ENCODE data around the gene GPR137B. TPM values are rescaled to one million over a fixed set of nuclear protein-coding genes. Genes with fewer than 3 reads are reported as not detected.
"Not testable (repeated sequence)": the region's sequence is repeated elsewhere in the genome, so short reads cannot be mapped to it uniquely, and the experiment has no call there.

GPR137B gene
- total and polyA plus RNA-seq, 5 donors from 2014 or later: 5.2 to 18.6 (median 7.6) TPM

DNA sequence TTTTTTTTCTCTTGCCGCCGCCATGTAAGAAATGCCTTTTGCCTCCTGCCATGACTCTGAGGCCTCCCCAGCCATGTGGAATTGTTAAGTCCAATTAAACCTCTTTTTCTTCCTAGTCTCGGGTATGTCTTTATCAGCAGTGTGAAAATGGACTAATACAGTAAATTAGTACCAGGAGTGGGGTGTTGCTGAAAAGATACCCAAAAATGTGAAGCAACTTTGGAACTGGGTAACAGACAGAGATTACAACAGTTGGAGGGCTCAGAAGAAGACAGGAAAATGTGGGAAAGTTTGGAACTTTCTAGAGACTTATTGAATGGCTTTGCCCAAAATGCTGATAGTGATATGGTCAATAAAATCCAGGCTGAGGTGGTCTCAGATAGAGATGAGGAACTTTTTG lies 19.4 kb downstream of the GPR137B start:
- ATAC-seq (ENCODE audit: low read depth in 2 of 2); H3K4me1 ChIP-seq (ENCODE audit: control insufficient read depth, insufficient read depth, low read length, poor library complexity, severe bottlenecking); H3K36me3 ChIP-seq (ENCODE audit: control insufficient read depth, insufficient read depth, low read length); H3K4me3 Mint-ChIP-seq; H3K27ac ChIP-seq (ENCODE audit: insufficient read depth, low read length, poor library complexity, severe bottlenecking); DNase-seq; H3K27me3 ChIP-seq (ENCODE audit: control insufficient read depth, insufficient read depth, low read length); H3K27me3 Mint-ChIP-seq; H3K27ac Mint-ChIP-seq; H3K4me3 ChIP-seq (ENCODE audit: low read depth, low read length): not testable (repeated sequence)
- peaks cover 0 to 18% (median 6%) of the 10 kb centered on the region in 7 donors for H3K9me3 Mint-ChIP-seq
- peaks cover 5 to 16% of the 10 kb centered on the region in 2 experiments for H3K9me3 ChIP-seq (ENCODE audit: control insufficient read depth in 2 of 2, low read length in 2 of 2)
- peaks cover 30% of the 10 kb centered on the region for H3K36me3 Mint-ChIP-seq
- H3K4me1 Mint-ChIP-seq: peaks cover 4 to 24% (median 16%) of the 10 kb centered on the region in 4 donors

DNA sequence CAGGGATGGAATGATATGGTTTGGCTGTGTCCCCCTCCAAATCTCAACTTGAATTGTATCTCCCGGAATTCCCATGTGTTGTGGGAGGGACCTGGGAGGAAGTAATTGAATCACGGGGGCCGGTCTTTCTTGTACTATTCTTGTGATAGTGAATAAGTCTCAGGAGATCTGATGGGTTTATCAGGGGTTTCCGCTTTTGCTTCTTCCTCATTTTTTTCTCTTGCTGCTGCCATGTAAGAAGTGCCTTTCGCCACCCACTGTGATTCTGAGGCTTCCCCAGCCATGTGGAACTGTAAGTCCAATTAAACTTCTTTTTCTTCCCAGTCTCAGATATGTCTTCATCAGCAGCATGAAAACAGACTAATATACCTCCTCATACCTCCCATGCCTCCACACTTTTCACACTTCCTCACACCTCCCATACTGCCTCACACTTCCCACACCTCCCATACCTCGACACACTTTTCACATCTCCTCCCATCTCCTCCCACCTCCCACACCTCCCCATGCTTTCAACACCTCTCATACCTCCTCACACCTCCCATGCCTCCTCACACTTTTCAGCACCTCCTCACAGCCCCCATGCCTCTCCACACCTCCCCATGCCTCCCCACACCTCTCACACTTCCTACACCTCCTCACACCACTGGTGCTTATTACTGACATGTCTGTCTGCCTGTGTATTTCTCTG lies 21.3 kb downstream of the GPR137B start:
- DNase-seq (no peak), ATAC-seq (ENCODE audit: low read depth in 2 of 2) (no peak)
- H3K4me3 ChIP-seq (ENCODE audit: low read depth, low read length): no peak overlapping the region
- H3K36me3 Mint-ChIP-seq: peaks cover 30% of the 10 kb centered on the region
- no peak overlapping the region for H3K27ac ChIP-seq (ENCODE audit: insufficient read depth, low read length, poor library complexity, severe bottlenecking)
- H3K9me3 ChIP-seq (ENCODE audit: control insufficient read depth in 2 of 2, low read length in 2 of 2): peaks cover 5 to 16% of the 10 kb centered on the region in 2 experiments
- peaks cover 0 to 18% (median 6%) of the 10 kb centered on the region in 7 donors for H3K9me3 Mint-ChIP-seq
- H3K4me1 ChIP-seq (ENCODE audit: control insufficient read depth, insufficient read depth, low read length, poor library complexity, severe bottlenecking): no peaks in the 10 kb centered on the region
- no peaks in the 10 kb centered on the region for H3K27me3 ChIP-seq (ENCODE audit: control insufficient read depth, insufficient read depth, low read length)
- no peak overlapping the region for H3K27ac Mint-ChIP-seq
- no peak overlapping the region for H3K4me3 Mint-ChIP-seq
- H3K36me3 ChIP-seq (ENCODE audit: control insufficient read depth, insufficient read depth, low read length): no peaks in the 10 kb centered on the region
- peaks cover 2 to 15% (median 12%) of the 10 kb centered on the region in 4 donors for H3K4me1 Mint-ChIP-seq
- no peaks in the 10 kb centered on the region for H3K27me3 Mint-ChIP-seq

DNA sequence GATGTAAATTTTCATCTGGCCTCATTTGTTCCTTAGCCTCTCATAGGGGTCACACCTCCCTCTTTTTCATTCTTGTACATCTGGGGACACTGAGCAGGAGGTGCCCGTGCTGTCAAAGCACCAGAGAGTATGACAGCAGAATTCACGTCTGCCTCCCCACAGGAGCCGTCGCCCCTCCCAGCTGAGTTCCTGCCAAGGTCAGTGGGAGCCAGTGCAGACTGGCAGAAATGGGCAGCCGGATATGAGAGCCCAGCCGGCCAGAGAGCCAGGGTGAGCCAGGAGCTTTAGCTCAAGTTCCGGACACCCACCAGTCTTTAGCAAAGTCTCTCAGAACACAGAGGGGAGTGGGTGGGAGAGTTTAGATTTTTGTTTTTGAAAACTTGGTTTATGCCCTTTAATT lies 21.9 kb downstream of the GPR137B start:
- no peak for DNase-seq
- peaks cover 31% of the 10 kb centered on the region for H3K36me3 Mint-ChIP-seq
- no peaks in the 10 kb centered on the region for H3K4me1 ChIP-seq (ENCODE audit: control insufficient read depth, insufficient read depth, low read length, poor library complexity, severe bottlenecking)
- no peak overlapping the region for H3K4me3 ChIP-seq (ENCODE audit: low read depth, low read length)
- no peaks in the 10 kb centered on the region for H3K27me3 Mint-ChIP-seq
- peaks cover 0 to 18% (median 6%) of the 10 kb centered on the region in 7 donors for H3K9me3 Mint-ChIP-seq
- no peaks in the 10 kb centered on the region for H3K27me3 ChIP-seq (ENCODE audit: control insufficient read depth, insufficient read depth, low read length)
- no peak for ATAC-seq (ENCODE audit: low read depth in 2 of 2)
- no peak overlapping the region for H3K27ac ChIP-seq (ENCODE audit: insufficient read depth, low read length, poor library complexity, severe bottlenecking)
- no peaks in the 10 kb centered on the region for H3K36me3 ChIP-seq (ENCODE audit: control insufficient read depth, insufficient read depth, low read length)
- no peak overlapping the region for H3K27ac Mint-ChIP-seq
- no peak overlapping the region for H3K4me3 Mint-ChIP-seq
- peaks cover 5 to 16% of the 10 kb centered on the region in 2 experiments for H3K9me3 ChIP-seq (ENCODE audit: control insufficient read depth in 2 of 2, low read length in 2 of 2)
- peaks cover 0 to 14% (median 7%) of the 10 kb centered on the region in 4 donors for H3K4me1 Mint-ChIP-seq

- Mint-ChIP-seq H3K4me3 (no peak overlapping the region), H3K36me3 (peaks cover 34% of the 10 kb centered on the region), H3K27me3 (no peaks in the 10 kb centered on the region), H3K27ac (peak overlapping the region in 1 of 3 donors; percentile 14), H3K9me3 (peaks cover 0 to 16% (median 6%) of the 10 kb centered on the region in 7 donors), H3K4me1 (peaks cover 0 to 10% (median 3%) of the 10 kb centered on the region in 4 donors)
- H3K4me3 ChIP-seq (ENCODE audit: low read depth, low read length): no peak overlapping the region
- peaks cover 5 to 16% of the 10 kb centered on the region in 2 experiments for H3K9me3 ChIP-seq (ENCODE audit: control insufficient read depth in 2 of 2, low read length in 2 of 2)
- no peaks in the 10 kb centered on the region for H3K4me1 ChIP-seq (ENCODE audit: control insufficient read depth, insufficient read depth, low read length, poor library complexity, severe bottlenecking)
- no peaks in the 10 kb centered on the region for H3K27me3 ChIP-seq (ENCODE audit: control insufficient read depth, insufficient read depth, low read length)
- no peak for ATAC-seq (ENCODE audit: low read depth in 2 of 2)
- H3K27ac ChIP-seq (ENCODE audit: insufficient read depth, low read length, poor library complexity, severe bottlenecking): no peak overlapping the region
- no peak for DNase-seq
- no peaks in the 10 kb centered on the region for H3K36me3 ChIP-seq (ENCODE audit: control insufficient read depth, insufficient read depth, low read length)
Observed at GRCh38 chr1:236165238-236165981, 23.1 kb downstream of the GPR137B start.

GRCh38 chr1:236166041-236166440 lies 23.7 kb downstream of the GPR137B start:
- no peak overlapping the region for H3K27ac ChIP-seq (ENCODE audit: insufficient read depth, low read length, poor library complexity, severe bottlenecking)

GRCh38 chr1:236167154-236167553 lies 24.8 kb downstream of the GPR137B start:
- H3K27ac ChIP-seq (ENCODE audit: insufficient read depth, low read length, poor library complexity, severe bottlenecking): no peak overlapping the region
- H3K27me3 Mint-ChIP-seq: no peaks in the 10 kb centered on the region
- H3K4me3 Mint-ChIP-seq: no peak overlapping the region
- peaks cover 0 to 10% (median 3%) of the 10 kb centered on the region in 4 donors for H3K4me1 Mint-ChIP-seq
- H3K9me3 Mint-ChIP-seq: peaks cover 0 to 3% (median 0%) of the 10 kb centered on the region in 7 donors
- peaks cover 20% of the 10 kb centered on the region for H3K36me3 Mint-ChIP-seq
- H3K27me3 ChIP-seq (ENCODE audit: control insufficient read depth, insufficient read depth, low read length): no peaks in the 10 kb centered on the region
- no peak for DNase-seq
- no peak overlapping the region for H3K27ac Mint-ChIP-seq
- H3K4me1 ChIP-seq (ENCODE audit: control insufficient read depth, insufficient read depth, low read length, poor library complexity, severe bottlenecking): no peaks in the 10 kb centered on the region
- no peak overlapping the region for H3K4me3 ChIP-seq (ENCODE audit: low read depth, low read length)
- H3K36me3 ChIP-seq (ENCODE audit: control insufficient read depth, insufficient read depth, low read length): no peaks in the 10 kb centered on the region
- no peak for ATAC-seq (ENCODE audit: low read depth in 2 of 2)
- peaks cover 2 to 4% of the 10 kb centered on the region in 2 experiments for H3K9me3 ChIP-seq (ENCODE audit: control insufficient read depth in 2 of 2, low read length in 2 of 2)

More at GRCh38 chr1:236166041-236166440, 23.7 kb downstream of the GPR137B start:
- H3K9me3 ChIP-seq (ENCODE audit: control insufficient read depth in 2 of 2, low read length in 2 of 2): peaks cover 5 to 15% of the 10 kb centered on the region in 2 experiments
- Mint-ChIP-seq H3K27me3 (no peaks in the 10 kb centered on the region), H3K36me3 (peaks cover 31% of the 10 kb centered on the region), H3K4me1 (peaks cover 0 to 10% (median 3%) of the 10 kb centered on the region in 4 donors), H3K4me3 (no peak overlapping the region), H3K9me3 (peaks cover 0 to 11% (median 6%) of the 10 kb centered on the region in 7 donors), H3K27ac (no peak overlapping the region)
- H3K4me3 ChIP-seq (ENCODE audit: low read depth, low read length): no peak overlapping the region
- H3K36me3 ChIP-seq (ENCODE audit: control insufficient read depth, insufficient read depth, low read length): no peaks in the 10 kb centered on the region
- DNase-seq (no peak), ATAC-seq (ENCODE audit: low read depth in 2 of 2) (no peak)
- H3K4me1 ChIP-seq (ENCODE audit: control insufficient read depth, insufficient read depth, low read length, poor library complexity, severe bottlenecking): no peaks in the 10 kb centered on the region
- no peaks in the 10 kb centered on the region for H3K27me3 ChIP-seq (ENCODE audit: control insufficient read depth, insufficient read depth, low read length)

DNA sequence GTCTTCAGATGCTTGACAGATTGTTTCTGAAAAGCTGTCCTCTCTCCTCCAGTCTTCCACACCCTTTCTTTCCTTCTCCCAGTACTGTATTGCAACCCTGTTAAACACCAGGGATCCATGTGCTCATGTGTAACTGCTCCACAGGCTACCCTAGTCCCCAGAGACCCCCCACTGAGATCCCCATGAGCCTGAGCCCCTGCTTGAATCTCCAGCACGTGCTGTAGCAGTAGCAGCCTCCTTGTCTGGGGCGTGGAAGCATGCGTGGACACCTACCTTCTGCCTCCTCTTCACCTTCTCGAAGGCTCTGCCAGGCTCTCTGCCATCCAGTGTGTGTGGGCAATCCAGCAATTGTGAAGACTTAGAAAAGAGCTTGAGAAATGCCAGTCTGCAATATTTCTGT lies 25.2 kb downstream of the GPR137B start:
- H3K27me3 ChIP-seq (ENCODE audit: control insufficient read depth, insufficient read depth, low read length): no peaks in the 10 kb centered on the region
- H3K36me3 ChIP-seq (ENCODE audit: control insufficient read depth, insufficient read depth, low read length): no peaks in the 10 kb centered on the region
- H3K27ac ChIP-seq (ENCODE audit: insufficient read depth, low read length, poor library complexity, severe bottlenecking): no peak overlapping the region
- ATAC-seq (ENCODE audit: low read depth in 2 of 2) (no peak), DNase-seq (no peak)
- Mint-ChIP-seq H3K4me3 (no peak overlapping the region), H3K36me3 (peaks cover 20% of the 10 kb centered on the region), H3K27me3 (no peaks in the 10 kb centered on the region), H3K27ac (no peak overlapping the region), H3K4me1 (peaks cover 0 to 10% (median 3%) of the 10 kb centered on the region in 4 donors), H3K9me3 (peaks cover 0 to 3% (median 0%) of the 10 kb centered on the region in 7 donors)
- no peak overlapping the region for H3K4me3 ChIP-seq (ENCODE audit: low read depth, low read length)
- no peaks in the 10 kb centered on the region for H3K9me3 ChIP-seq (ENCODE audit: control insufficient read depth in 2 of 2, low read length in 2 of 2)
- no peaks in the 10 kb centered on the region for H3K4me1 ChIP-seq (ENCODE audit: control insufficient read depth, insufficient read depth, low read length, poor library complexity, severe bottlenecking)

Data from CD4-positive, CD25-positive, alpha-beta regulatory T cell (primary cell).